Colonic mucosa (tissue), 2 donors: ENCODE measurements around the gene PECR. TPM values are rescaled to one million over a fixed set of nuclear protein-coding genes. Genes with fewer than 3 reads are reported as not detected.

Experiments used
- total RNA-seq, 2 donors: library from RNA; stranded (reverse); fragmentation: NEBNext Ultra II Directional in 1 of 2; extraction: Animal tissue kit (Norgen Biotek cat#: 25700) in 1 of 2; gene quantifications; one replicate each; pipeline ENCODE4 v1.2.1, GENCODE V29; 2021
- donor health status: DM: no; HTN: no; CAD: no.
- donor health status: DM: no; HTN: no; CAD: no.

Gene PECR
- total RNA-seq, 2 donors from 2014 or later: 15.9 to 22.5 TPM

Other genes with a start within 250 kb of the PECR start
- 1 to 10 TPM; 8.5 to 9.4 TPM for gene MREG, start 68.3 kb downstream of the PECR start, total RNA-seq
- under 1 TPM; 0.15 to 0.21 TPM for gene TMEM169, start 110 bp upstream of the PECR start, total RNA-seq
- gene XRCC5, start 27.5 kb upstream of the PECR start, total RNA-seq: 100 to 1,000 TPM; 205 to 244 TPM